ENCODE results near the gene TYW1.
"Not testable (repeated sequence)": the region's sequence is repeated elsewhere in the genome, so short reads cannot be mapped to it uniquely, and the experiment has no call there.

TYW1 gene

DNA sequence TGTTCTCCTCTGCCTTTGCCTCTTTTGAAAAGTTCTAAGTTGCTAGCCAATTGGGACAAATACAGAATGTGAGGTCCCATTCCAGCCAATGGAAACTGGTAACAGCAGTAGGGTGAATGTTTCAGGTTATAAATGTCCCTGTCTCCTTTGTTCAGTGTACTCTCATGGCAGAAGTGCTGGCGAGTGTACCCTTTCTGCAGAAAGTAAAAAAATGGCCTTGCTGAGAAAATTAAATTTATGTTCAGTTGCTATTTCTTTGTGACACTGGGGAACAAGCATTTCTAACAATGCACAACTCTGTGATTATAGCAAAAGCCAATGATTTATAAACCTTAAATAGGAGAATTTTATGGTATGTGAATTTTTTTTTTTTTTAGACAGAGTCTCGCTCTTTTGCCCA is 79.5 kb downstream of the TYW1 start:
- not testable (repeated sequence) for H3K4me1 ChIP-seq (ENCODE audit: control insufficient read depth, insufficient read depth, low read length); H3K4me3 ChIP-seq (ENCODE audit: low read length); H3K36me3 ChIP-seq (ENCODE audit: control insufficient read depth, insufficient read depth, low read length); H3K27me3 ChIP-seq (ENCODE audit: control insufficient read depth, insufficient read depth, low read length); H3K27ac ChIP-seq (ENCODE audit: low read depth, low read length); H3K9ac ChIP-seq (ENCODE audit: low read length)

DNA sequence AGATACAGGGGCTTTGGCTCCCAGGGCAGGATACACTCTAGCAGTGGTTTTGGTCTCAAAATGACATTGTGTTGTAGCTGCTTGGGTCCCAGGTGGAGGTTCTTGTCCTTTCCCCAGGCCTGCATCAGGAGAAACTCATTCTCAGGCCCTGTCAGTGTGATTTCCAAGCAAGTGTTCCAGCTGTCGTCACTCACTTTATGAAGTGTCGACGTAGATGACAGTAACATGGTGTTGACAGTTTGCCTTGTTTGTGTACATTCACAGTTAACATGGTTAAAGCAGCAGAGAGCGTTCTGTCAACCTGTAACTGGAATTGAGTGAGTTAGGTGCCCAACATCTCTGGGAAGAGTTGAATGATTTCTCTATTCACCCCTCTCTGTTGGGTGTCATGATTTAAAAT is 86.2 kb downstream of the TYW1 start:
- H3K4me1 ChIP-seq (ENCODE audit: control insufficient read depth, insufficient read depth, low read length); H3K27me3 ChIP-seq (ENCODE audit: control insufficient read depth, insufficient read depth, low read length); H3K27ac ChIP-seq (ENCODE audit: low read depth, low read length); H3K9ac ChIP-seq (ENCODE audit: low read length); H3K4me3 ChIP-seq (ENCODE audit: low read length); H3K36me3 ChIP-seq (ENCODE audit: control insufficient read depth, insufficient read depth, low read length): not testable (repeated sequence)

DNA sequence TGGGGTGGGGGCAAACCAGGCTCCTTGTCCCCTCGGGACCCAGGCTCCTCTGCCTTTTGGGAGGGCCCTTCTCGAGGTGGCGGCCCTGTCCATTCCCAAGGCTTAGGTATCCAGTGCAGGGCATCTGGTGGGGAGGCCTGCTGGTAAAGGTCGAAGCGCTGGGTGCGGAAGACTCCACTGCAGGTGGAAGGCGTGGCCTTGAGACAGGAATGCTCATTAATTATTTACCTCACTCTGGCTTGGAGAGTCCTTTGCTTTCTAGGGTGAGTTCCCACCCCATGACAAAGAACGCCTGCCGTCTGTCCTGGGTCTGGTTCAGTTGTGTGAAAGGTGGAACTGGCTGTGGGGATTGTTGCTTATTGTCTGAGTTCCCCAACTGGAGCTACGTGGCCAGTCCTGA is 92.6 kb downstream of the TYW1 start:
- not testable (repeated sequence) for H3K9ac ChIP-seq (ENCODE audit: low read length); H3K4me1 ChIP-seq (ENCODE audit: control insufficient read depth, insufficient read depth, low read length); H3K27ac ChIP-seq (ENCODE audit: low read depth, low read length); H3K36me3 ChIP-seq (ENCODE audit: control insufficient read depth, insufficient read depth, low read length); H3K27me3 ChIP-seq (ENCODE audit: control insufficient read depth, insufficient read depth, low read length); H3K4me3 ChIP-seq (ENCODE audit: low read length)

DNA sequence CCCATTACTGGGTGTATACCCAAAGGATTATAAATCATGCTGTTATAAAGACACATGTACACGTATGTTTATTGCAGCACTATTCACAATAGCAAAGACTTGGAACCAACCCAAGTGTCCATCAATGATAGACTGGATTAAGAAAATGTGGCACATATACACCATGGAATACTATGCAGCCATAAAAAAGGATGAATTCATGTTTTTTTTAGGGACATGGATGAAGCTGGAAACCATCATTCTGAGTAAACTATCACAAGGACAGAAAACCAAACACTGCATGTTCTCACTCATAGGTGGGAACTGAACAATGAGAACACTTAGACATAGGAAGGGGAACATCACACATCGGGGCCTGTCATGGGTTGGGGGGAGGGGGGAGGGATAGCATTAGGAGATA is 94.4 kb downstream of the TYW1 start:
- H3K36me3 ChIP-seq (ENCODE audit: control insufficient read depth, insufficient read depth, low read length); H3K9ac ChIP-seq (ENCODE audit: low read length); H3K27me3 ChIP-seq (ENCODE audit: control insufficient read depth, insufficient read depth, low read length); H3K4me1 ChIP-seq (ENCODE audit: control insufficient read depth, insufficient read depth, low read length); H3K27ac ChIP-seq (ENCODE audit: low read depth, low read length); H3K4me3 ChIP-seq (ENCODE audit: low read length): not testable (repeated sequence)

DNA sequence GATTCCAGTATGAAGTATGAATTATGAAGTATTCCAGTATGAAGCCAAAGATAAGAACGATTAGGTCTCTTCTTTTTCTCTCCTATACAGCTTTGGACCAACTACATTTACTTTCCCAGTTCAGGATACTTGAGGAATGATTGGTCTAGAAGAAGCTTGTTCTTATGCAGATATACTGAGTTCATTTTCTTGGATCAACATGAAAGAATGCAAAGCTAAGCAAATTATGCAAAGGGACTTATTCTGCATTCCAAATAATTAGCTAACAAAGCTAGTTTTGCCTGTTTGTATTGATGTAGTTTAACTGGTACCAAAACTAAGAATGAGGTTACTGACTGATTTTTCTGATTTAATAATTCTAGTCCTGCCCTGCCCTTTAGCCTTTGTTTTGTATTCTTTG is 101.4 kb downstream of the TYW1 start:
- H3K4me1 ChIP-seq (ENCODE audit: control insufficient read depth, insufficient read depth, low read length); H3K36me3 ChIP-seq (ENCODE audit: control insufficient read depth, insufficient read depth, low read length); H3K9ac ChIP-seq (ENCODE audit: low read length); H3K27ac ChIP-seq (ENCODE audit: low read depth, low read length); H3K27me3 ChIP-seq (ENCODE audit: control insufficient read depth, insufficient read depth, low read length); H3K4me3 ChIP-seq (ENCODE audit: low read length): not testable (repeated sequence)

DNA sequence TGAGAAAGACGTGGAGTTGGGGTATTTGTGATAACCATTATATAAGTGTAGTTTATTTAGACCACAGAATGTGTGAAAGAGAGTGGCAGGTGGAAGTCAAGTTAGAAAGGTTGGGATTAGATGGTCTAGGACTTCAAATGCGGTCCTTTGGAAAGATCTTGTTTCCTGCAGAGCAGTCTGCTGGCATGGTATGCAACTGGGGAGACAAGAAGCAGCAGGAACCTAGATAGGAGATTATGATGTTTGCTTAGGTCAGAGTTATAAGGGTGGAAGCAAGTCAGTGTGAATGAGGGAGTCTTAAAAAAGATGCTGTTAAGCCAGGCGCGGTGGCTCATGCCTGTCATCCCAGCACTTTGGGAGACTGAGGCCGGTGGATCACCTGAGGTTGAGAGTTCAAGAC is 102.8 kb downstream of the TYW1 start:
- H3K36me3 ChIP-seq (ENCODE audit: control insufficient read depth, insufficient read depth, low read length); H3K4me1 ChIP-seq (ENCODE audit: control insufficient read depth, insufficient read depth, low read length); H3K27me3 ChIP-seq (ENCODE audit: control insufficient read depth, insufficient read depth, low read length); H3K9ac ChIP-seq (ENCODE audit: low read length); H3K27ac ChIP-seq (ENCODE audit: low read depth, low read length); H3K4me3 ChIP-seq (ENCODE audit: low read length): not testable (repeated sequence)

DNA sequence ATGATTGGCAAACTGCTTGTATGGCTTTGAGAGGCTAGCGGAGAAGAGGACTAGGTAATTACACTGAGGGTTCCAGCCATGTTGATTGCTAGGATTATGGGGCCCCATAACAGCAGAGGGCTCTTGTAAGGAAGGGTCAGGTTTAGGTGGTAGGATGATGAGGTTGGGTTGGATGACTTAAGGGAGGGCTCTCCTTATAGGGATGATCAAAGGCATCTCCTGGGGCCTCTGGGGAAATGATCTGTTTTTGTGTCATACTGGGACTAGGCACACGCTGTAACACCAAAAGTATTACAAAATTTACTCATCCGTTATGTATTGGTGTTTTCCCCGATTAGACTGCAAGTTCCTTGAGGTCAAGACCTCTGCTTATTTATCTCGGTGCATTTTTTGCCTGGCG is 103.4 kb downstream of the TYW1 start:
- H3K9ac ChIP-seq (ENCODE audit: low read length); H3K27me3 ChIP-seq (ENCODE audit: control insufficient read depth, insufficient read depth, low read length); H3K27ac ChIP-seq (ENCODE audit: low read depth, low read length); H3K4me3 ChIP-seq (ENCODE audit: low read length); H3K4me1 ChIP-seq (ENCODE audit: control insufficient read depth, insufficient read depth, low read length); H3K36me3 ChIP-seq (ENCODE audit: control insufficient read depth, insufficient read depth, low read length): not testable (repeated sequence)

DNA sequence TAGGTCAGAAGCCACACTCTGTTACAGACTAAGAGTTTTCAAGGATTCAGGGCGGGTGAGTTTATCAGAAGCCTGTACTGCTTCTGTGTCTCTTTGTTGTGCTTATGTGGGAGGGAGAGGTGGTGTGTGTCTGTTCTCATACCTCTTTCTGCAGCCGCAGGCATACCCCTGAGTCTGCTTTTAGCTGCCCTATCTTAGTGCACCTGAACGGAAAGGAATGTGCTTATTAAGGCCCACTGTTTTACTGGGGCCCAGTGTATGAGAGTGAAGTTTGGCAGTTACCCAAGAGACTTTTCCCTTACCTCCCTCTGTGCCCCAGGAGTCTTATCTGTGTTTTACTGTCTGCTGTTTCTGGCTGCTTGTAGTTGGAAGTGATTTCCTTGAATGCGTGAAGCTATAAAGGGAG is 104.3 kb downstream of the TYW1 start:
- H3K36me3 ChIP-seq (ENCODE audit: control insufficient read depth, insufficient read depth, low read length), result no peaks in the 10 kb centered on the region
- no peak overlapping the region for H3K9ac ChIP-seq (ENCODE audit: low read length)
- no peak overlapping the region for H3K4me3 ChIP-seq (ENCODE audit: low read length)
- no peak overlapping the region for H3K27ac ChIP-seq (ENCODE audit: low read depth, low read length)
- no peaks in the 10 kb centered on the region for H3K4me1 ChIP-seq (ENCODE audit: control insufficient read depth, insufficient read depth, low read length)
- H3K27me3 ChIP-seq (ENCODE audit: control insufficient read depth, insufficient read depth, low read length), result no peaks in the 10 kb centered on the region

DNA sequence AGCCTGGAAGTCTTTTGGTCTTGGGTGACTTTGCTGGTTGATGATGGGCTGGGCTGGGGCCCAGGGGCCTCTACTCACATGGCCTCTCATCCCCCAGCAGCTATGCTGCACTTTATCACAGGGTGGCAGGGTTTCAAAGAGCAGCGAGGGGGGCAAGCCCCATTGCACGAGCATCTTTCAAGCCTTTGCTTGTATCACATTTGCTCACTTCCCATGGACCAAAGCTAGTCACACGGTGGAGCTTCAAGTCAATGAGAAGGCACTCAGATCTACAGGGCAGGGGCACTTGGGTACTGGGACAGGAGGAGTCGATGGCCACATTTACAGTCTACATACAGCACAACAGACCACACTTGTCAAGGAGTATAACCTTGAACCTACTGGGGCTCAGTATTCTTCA is 108.3 kb downstream of the TYW1 start:
- H3K4me1 ChIP-seq (ENCODE audit: control insufficient read depth, insufficient read depth, low read length); H3K27me3 ChIP-seq (ENCODE audit: control insufficient read depth, insufficient read depth, low read length); H3K36me3 ChIP-seq (ENCODE audit: control insufficient read depth, insufficient read depth, low read length); H3K9ac ChIP-seq (ENCODE audit: low read length); H3K4me3 ChIP-seq (ENCODE audit: low read length); H3K27ac ChIP-seq (ENCODE audit: low read depth, low read length): not testable (repeated sequence)

DNA sequence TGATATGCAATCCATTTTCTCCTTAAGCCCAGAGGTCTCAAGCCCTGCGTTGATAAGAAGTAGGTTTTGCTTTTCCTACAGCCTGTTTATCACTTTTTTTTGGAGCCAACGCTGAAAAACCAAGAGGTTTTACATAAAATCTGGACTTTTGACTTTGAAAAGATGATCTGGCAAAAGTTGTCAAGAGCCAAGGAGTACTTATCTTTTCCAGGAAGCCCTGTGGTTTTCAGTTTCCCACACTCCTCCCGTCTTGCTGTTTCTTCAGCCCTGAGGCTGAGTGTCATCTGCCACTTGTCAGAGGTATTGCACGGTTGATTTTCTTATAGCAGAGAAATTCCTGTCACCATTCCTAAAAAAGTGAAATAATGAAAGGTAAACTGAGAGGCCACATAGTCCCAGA is 108.7 kb downstream of the TYW1 start:
- H3K4me1 ChIP-seq (ENCODE audit: control insufficient read depth, insufficient read depth, low read length), result no peaks in the 10 kb centered on the region
- no peaks in the 10 kb centered on the region for H3K27me3 ChIP-seq (ENCODE audit: control insufficient read depth, insufficient read depth, low read length)
- no peak overlapping the region for H3K27ac ChIP-seq (ENCODE audit: low read depth, low read length)
- H3K4me3 ChIP-seq (ENCODE audit: low read length), result no peak overlapping the region
- H3K9ac ChIP-seq (ENCODE audit: low read length), result no peak overlapping the region
- no peaks in the 10 kb centered on the region for H3K36me3 ChIP-seq (ENCODE audit: control insufficient read depth, insufficient read depth, low read length)

DNA sequence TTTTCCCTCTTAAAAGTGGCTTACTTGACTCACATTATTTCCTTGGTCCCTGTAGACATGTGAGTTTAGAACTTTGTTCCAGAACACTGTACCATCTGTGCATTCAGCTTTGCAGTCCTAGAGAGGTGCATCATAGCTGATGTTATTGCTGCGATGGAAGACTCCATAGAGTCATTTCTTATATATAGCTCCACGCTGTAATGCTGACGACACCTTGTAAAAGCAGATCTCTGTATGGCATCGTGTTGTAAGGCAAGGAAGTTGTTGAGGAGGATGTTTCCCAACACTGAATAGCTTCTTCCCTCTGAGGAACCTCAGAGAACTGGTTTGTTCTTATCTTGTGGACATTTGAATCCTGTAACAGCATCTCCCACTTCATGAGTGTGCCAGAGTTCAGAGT is 109.6 kb downstream of the TYW1 start:
- H3K4me1 ChIP-seq (ENCODE audit: control insufficient read depth, insufficient read depth, low read length); H3K4me3 ChIP-seq (ENCODE audit: low read length); H3K36me3 ChIP-seq (ENCODE audit: control insufficient read depth, insufficient read depth, low read length); H3K27ac ChIP-seq (ENCODE audit: low read depth, low read length); H3K27me3 ChIP-seq (ENCODE audit: control insufficient read depth, insufficient read depth, low read length); H3K9ac ChIP-seq (ENCODE audit: low read length): not testable (repeated sequence)

DNA sequence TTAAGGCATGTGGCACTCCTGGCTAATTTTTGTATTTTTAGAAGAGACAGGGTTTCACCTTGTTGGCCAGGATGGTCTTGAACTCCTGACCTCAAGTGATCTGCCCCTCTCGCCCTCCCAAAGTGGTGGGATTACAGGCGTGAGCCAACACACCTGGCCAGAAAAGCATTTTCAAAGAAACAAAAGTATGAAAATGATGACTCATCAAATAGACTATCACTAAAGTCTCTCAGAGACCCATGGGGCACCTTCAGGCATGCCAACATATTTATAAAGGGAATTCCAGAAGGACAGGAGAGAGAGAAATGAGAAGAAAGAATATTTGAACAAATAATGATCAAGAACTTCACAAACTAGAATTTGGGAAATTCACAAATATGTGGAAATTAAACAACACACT is 114.7 kb downstream of the TYW1 start:
- not testable (repeated sequence) for H3K4me1 ChIP-seq (ENCODE audit: control insufficient read depth, insufficient read depth, low read length)

DNA sequence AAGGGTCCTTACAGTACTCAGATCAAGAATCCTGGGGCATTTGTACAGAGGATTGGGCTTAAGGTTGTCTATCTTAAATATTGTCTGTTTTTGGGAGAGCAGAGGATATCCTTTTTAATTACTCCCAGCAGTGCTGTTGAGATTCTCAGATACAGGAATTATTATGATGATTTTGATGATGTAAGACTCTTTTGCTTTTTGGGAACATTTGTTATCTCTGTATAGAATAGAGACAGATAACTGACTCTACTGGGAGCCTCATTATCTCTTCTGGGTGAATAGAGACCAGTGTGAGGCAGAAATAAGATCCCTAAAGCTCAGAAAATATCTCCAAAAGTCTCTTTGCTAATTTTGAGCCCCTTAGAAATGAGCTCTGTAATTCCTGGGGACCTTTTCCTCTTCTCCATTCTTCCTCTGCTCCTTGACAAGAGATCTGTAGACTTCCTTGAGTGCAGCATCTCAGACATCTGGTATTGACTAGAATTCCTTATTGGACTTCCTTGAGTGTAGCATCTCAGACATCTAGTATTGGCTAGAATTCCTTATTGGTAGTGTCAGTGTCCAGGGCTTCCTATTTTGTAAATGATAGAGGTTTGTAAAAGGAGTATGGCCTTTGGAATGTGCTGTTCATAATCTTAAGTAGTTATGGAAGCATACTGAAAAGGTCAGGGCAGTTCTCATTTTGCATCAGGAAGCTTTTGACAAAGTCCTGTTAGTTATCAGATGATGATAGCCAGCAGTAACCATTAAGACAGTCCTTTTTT is 118.0 kb downstream of the TYW1 start:
- not testable (repeated sequence) for H3K4me3 ChIP-seq (ENCODE audit: low read length)

More for the DNA sequence above, 114.7 kb downstream of the TYW1 start:
- H3K36me3 ChIP-seq (ENCODE audit: control insufficient read depth, insufficient read depth, low read length); H3K27ac ChIP-seq (ENCODE audit: low read depth, low read length); H3K4me3 ChIP-seq (ENCODE audit: low read length); H3K27me3 ChIP-seq (ENCODE audit: control insufficient read depth, insufficient read depth, low read length); H3K9ac ChIP-seq (ENCODE audit: low read length): not testable (repeated sequence)

More for the DNA sequence above, 118.0 kb downstream of the TYW1 start:
- H3K36me3 ChIP-seq (ENCODE audit: control insufficient read depth, insufficient read depth, low read length); H3K27ac ChIP-seq (ENCODE audit: low read depth, low read length); H3K4me1 ChIP-seq (ENCODE audit: control insufficient read depth, insufficient read depth, low read length); H3K9ac ChIP-seq (ENCODE audit: low read length); H3K27me3 ChIP-seq (ENCODE audit: control insufficient read depth, insufficient read depth, low read length): not testable (repeated sequence)

Data from rectal smooth muscle tissue (tissue), 1 donor.